Measurements from ENCODE around the gene KANK2. TPM values are rescaled to one million over a fixed set of nuclear protein-coding genes. Genes with fewer than 3 reads are reported as not detected.

KANK2 gene
- total and polyA plus RNA-seq, 2 of the 13 experiments (the other 11 are each of a cell fraction or from before 2014, with no cell fraction given), result 5.7 to 12.9 TPM

DNA sequence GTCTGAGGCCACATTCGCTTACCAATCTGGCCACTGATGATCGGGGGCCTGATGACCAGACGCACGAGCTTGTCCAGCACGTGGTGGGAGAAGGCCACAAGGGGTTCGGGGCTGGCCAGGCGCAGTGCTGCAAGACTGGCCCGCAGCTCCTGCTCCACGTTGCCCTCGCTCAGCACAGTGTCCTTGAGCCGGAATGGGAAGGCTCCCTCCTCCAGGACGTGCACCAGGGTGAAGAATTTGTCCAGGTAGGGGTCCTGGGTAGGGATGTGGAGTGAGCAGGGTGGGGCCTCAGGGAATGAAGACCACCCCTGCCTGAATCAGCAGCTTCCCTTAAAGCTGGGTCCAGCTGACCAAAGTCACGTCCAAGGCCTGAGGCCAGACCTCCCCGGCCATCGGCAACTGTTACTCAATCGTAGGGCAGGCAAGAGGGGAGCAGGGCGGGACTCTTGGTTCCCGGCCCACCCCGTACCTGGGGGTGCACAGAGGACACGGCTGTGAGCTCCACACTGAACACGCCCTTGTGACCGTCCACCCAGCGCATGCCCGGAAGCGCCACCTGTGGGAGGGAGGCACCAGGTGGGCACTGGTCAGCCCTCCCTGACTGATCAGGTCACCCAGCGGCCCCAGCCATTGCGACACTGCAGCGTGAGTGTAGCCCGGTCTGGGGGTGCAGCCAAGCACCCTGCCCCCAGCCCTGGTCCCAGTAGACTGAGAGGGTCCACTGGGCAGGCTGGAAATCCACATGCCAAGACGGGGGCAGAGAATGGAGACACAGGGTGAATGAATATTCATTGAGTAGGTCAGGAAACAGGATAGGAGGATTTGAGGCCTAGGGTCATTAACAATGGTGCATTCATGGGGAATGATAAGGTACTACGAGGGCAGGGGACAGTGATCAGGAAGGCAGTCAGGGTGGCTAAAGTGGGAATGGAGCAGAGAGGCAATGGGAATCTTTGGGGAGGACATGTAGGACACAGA lies 39.3 kb upstream of the KANK2 start (continued):
- peak; percentile 75; the same call in 1 of the 2 replicates for TF ChIP-seq ZBTB4 (CRISPR knock-in tag; IDR thresholded peaks at IDR 0.05; ENCODE audit: borderline replicate concordance)
- no peak for TF ChIP-seq SYNCRIP (IDR thresholded peaks at IDR 0.05; ENCODE audit: insufficient read depth, low read depth, low read length)
- no peak for TF ChIP-seq ZNF878 (CRISPR knock-in tag; IDR thresholded peaks at IDR 0.05)
- no peak; the same call in 1 of the 2 replicates for TF ChIP-seq ZNF441 (CRISPR knock-in tag; IDR thresholded peaks at IDR 0.05; ENCODE audit: borderline replicate concordance)
- TF ChIP-seq PAX8 (CRISPR knock-in tag; IDR thresholded peaks at IDR 0.05; ENCODE audit: borderline replicate concordance), result no peak
- no peak for TF ChIP-seq MLLT10 (CRISPR knock-in tag; IDR thresholded peaks at IDR 0.05)
- peak; percentile 20; the same call in 1 of the 2 replicates for TF ChIP-seq CCDC6 (CRISPR knock-in tag; IDR thresholded peaks at IDR 0.05)
- peak; percentile 84 for TF ChIP-seq GABPB1 (CRISPR knock-in tag; IDR thresholded peaks at IDR 0.05)
- peak; percentile 73; the same call in 1 of the 2 replicates for TF ChIP-seq ZNF564 (CRISPR knock-in tag; IDR thresholded peaks at IDR 0.05)
- TF ChIP-seq ZC3H13 (CRISPR knock-in tag; IDR thresholded peaks at IDR 0.05), result peak; percentile 95
- no peak for TF ChIP-seq ZBTB44 (CRISPR knock-in tag; IDR thresholded peaks at IDR 0.05)
- TF ChIP-seq ATM (IDR thresholded peaks at IDR 0.05; ENCODE audit: borderline replicate concordance), result no peak
- peak; percentile 82; the same call in 1 of the 2 replicates for TF ChIP-seq ZNF605 (CRISPR knock-in tag; IDR thresholded peaks at IDR 0.05)
- no peak for TF ChIP-seq CBX2 (IDR thresholded peaks at IDR 0.05; ENCODE audit: low read depth, low read length)
- TF ChIP-seq CBX2 (CRISPR knock-in tag; IDR thresholded peaks at IDR 0.05; ENCODE audit: low read depth), result no peak
- TF ChIP-seq FOXM1 (CRISPR knock-in tag; IDR thresholded peaks at IDR 0.05), result no peak
- peak; percentile 71; the same call in 1 of the 2 replicates for TF ChIP-seq MIER3 (CRISPR knock-in tag; IDR thresholded peaks at IDR 0.05; ENCODE audit: borderline replicate concordance)
- peak; percentile 69; the same call in 1 of the 2 replicates for TF ChIP-seq HOXD1 (CRISPR knock-in tag; IDR thresholded peaks at IDR 0.05)
- TF ChIP-seq ARID5B (CRISPR knock-in tag; IDR thresholded peaks at IDR 0.05), result peak; percentile 83
- no peak for TF ChIP-seq RARG (CRISPR knock-in tag; IDR thresholded peaks at IDR 0.05; ENCODE audit: low read depth)
- TF ChIP-seq ZSCAN29 (CRISPR knock-in tag; conservative IDR thresholded peaks at IDR 0.05), result peak; percentile 62

Measured in HepG2 (cell line).